H9 (cell line): ENCODE measurements around the gene MUC22. TPM values are rescaled to one million over a fixed set of nuclear protein-coding genes. Genes with fewer than 3 reads are reported as not detected.

ENCODE experiments used
- DNase-seq: peaks from one replicate; pipeline ENCODE4 v3.0.0-alpha.2; 2017
- H2AFZ ChIP-seq: one replicate; pipeline ENCODE4 v1.6.1; 2013; ENCODE audit warnings: mild to moderate bottlenecking, low read length, control low read depth, moderate library complexity
- H2AK5ac ChIP-seq: 2 replicates; pipeline ENCODE4 v1.6.1; 2013; ENCODE audit warnings: low read length, control low read depth, mixed read lengths; ENCODE audit not compliant: insufficient read length
- H2BK120ac ChIP-seq: one replicate; pipeline ENCODE4 v1.6.1; 2013; ENCODE audit warnings: low read depth, mild to moderate bottlenecking, low read length, control low read depth, inconsistent platforms; ENCODE audit not compliant: poor library complexity, severe bottlenecking
- H2BK12ac ChIP-seq: 2 replicates; pipeline ENCODE4 v1.6.1; 2013; ENCODE audit warnings: low read length, control low read depth, mixed read lengths, low read depth; ENCODE audit not compliant: insufficient read length
- H2BK15ac ChIP-seq: 2 replicates; pipeline ENCODE4 v1.6.1; 2013; ENCODE audit warnings: low read depth, low read length, control low read depth
- H2BK20ac ChIP-seq: one replicate; pipeline ENCODE4 v1.6.1; 2013; ENCODE audit warnings: low read depth, mild to moderate bottlenecking, low read length, control low read depth, inconsistent platforms; ENCODE audit not compliant: poor library complexity, severe bottlenecking
- H2BK5ac ChIP-seq: 2 replicates; pipeline ENCODE4 v1.6.1; 2013; ENCODE audit warnings: low read length, control low read depth, mixed read lengths; ENCODE audit not compliant: insufficient read length
- H3K14ac ChIP-seq: 2 replicates; pipeline ENCODE4 v1.6.1; 2013; ENCODE audit warnings: low read length, control low read depth; ENCODE audit not compliant: insufficient read depth
- H3K18ac ChIP-seq: 2 replicates; pipeline ENCODE4 v1.6.1; 2013; ENCODE audit warnings: low read depth, mild to moderate bottlenecking, mixed read lengths, low read length, control low read depth; ENCODE audit not compliant: insufficient read length
- H3K23ac ChIP-seq: 2 replicates; pipeline ENCODE4 v1.6.1; 2013; ENCODE audit warnings: low read length, control low read depth, mixed read lengths, low read depth; ENCODE audit not compliant: insufficient read length
- H3K23me2 ChIP-seq: 2 replicates; pipeline ENCODE4 v1.6.1; 2013; ENCODE audit warnings: low read depth, mild to moderate bottlenecking, mixed read lengths, low read length, control low read depth; ENCODE audit not compliant: insufficient read length, poor library complexity, severe bottlenecking
- H3K27ac ChIP-seq: 2 replicates; pipeline ENCODE4 v1.5.1; 2013; ENCODE audit warnings: low read length, control low read depth, mixed read lengths, low read depth; ENCODE audit not compliant: insufficient read length
- H3K27me3 ChIP-seq: 2 replicates; pipeline ENCODE4 v1.6.1; 2013; ENCODE audit warnings: low read length, control low read depth, inconsistent platforms; ENCODE audit not compliant: insufficient read depth
- H3K4ac ChIP-seq: 2 replicates; pipeline ENCODE4 v1.6.1; 2013; ENCODE audit warnings: low read depth, mild to moderate bottlenecking, control low read depth, inconsistent platforms, low read length, moderate library complexity
- H3K4me1 ChIP-seq: 2 replicates; pipeline ENCODE4 v1.6.1; 2013; ENCODE audit warnings: low read length, control low read depth, inconsistent platforms; ENCODE audit not compliant: insufficient read depth
- H3K4me2 ChIP-seq: 2 replicates; pipeline ENCODE4 v1.6.1; 2013; ENCODE audit warnings: low read length, control low read depth, mixed read lengths; ENCODE audit not compliant: insufficient read length, insufficient read depth
- H3K56ac ChIP-seq: 2 replicates; pipeline ENCODE4 v1.6.1; 2013; ENCODE audit warnings: low read depth, mild to moderate bottlenecking, mixed read lengths, low read length, control low read depth; ENCODE audit not compliant: insufficient read length
- H3K79me1 ChIP-seq: 2 replicates; pipeline ENCODE4 v1.6.1; 2013; ENCODE audit warnings: low read depth, mild to moderate bottlenecking, moderate library complexity, low read length, control low read depth, inconsistent platforms; ENCODE audit not compliant: insufficient read depth, poor library complexity, severe bottlenecking
- H3K79me2 ChIP-seq: 2 replicates; pipeline ENCODE4 v1.6.1; 2013; ENCODE audit warnings: low read length, control low read depth, inconsistent platforms; ENCODE audit not compliant: insufficient read depth
- H3K9ac ChIP-seq: 2 replicates; pipeline ENCODE4 v1.6.1; 2013; ENCODE audit warnings: low read length, control low read depth, mixed read lengths; ENCODE audit not compliant: insufficient read length; ENCODE audit errors: extremely low read depth
- H3K9me3 ChIP-seq: one replicate; pipeline ENCODE4 v1.6.1; 2013; ENCODE audit warnings: low read depth, low read length, inconsistent platforms; ENCODE audit not compliant: control insufficient read depth
- H3T11ph ChIP-seq: one replicate; pipeline ENCODE4 v1.6.1; 2013; ENCODE audit warnings: mild to moderate bottlenecking, low read length, control low read depth, inconsistent platforms
- H4K20me1 ChIP-seq: one replicate; pipeline ENCODE4 v1.6.1; 2013; ENCODE audit not compliant: control insufficient read depth, insufficient read length, insufficient read depth
- H4K5ac ChIP-seq: 2 replicates; pipeline ENCODE4 v1.6.1; 2013; ENCODE audit warnings: low read depth, mild to moderate bottlenecking, mixed read lengths, low read length, control low read depth; ENCODE audit not compliant: insufficient read length
- H4K8ac ChIP-seq: replicated peaks from 2 replicates; pipeline ENCODE4 v1.6.1; 2013; ENCODE audit warnings: low read length, control low read depth, mixed read lengths, low read depth; ENCODE audit not compliant: insufficient read length
- H4K91ac ChIP-seq: 2 replicates; pipeline ENCODE4 v1.6.1; 2013; ENCODE audit warnings: low read depth, mild to moderate bottlenecking, moderate library complexity, mixed read lengths, low read length, control low read depth; ENCODE audit not compliant: insufficient read length
- H3K27ac Mint-ChIP-seq, 3 experiments: 2 replicates in 2 of 3; 3 replicates in 1 of 3; pipeline ENCODE4 v1.8.0; 2020 to 2021; ENCODE audit warnings: mixed read lengths in 3 of 3, mild to moderate bottlenecking in 1 of 3, moderate library complexity in 1 of 3
- H3K27me3 Mint-ChIP-seq: 2 replicates; pipeline ENCODE4 v1.8.0; 2021; ENCODE audit warnings: low read depth, mild to moderate bottlenecking, moderate library complexity, mixed read lengths
- H3K36me3 Mint-ChIP-seq, 3 experiments: 2 replicates in 2 of 3; 3 replicates in 1 of 3; pipeline ENCODE4 v1.8.0; 2020 to 2021; ENCODE audit warnings: low read depth in 3 of 3, mixed read lengths in 3 of 3; ENCODE audit not compliant: insufficient read depth in 1 of 3
- H3K4me1 Mint-ChIP-seq, 2 experiments: 2 replicates each; pipeline ENCODE4 v1.8.0; 2020; ENCODE audit warnings: mixed read lengths in 2 of 2
- H3K4me3 Mint-ChIP-seq, 2 experiments: 2 replicates in 1 of 2; 3 replicates in 1 of 2; pipeline ENCODE4 v1.8.0; 2020 to 2021; ENCODE audit warnings: mild to moderate bottlenecking in 2 of 2, mixed read lengths in 2 of 2, moderate library complexity in 1 of 2
- H3K9me3 Mint-ChIP-seq, 2 experiments: 2 replicates in 1 of 2; 3 replicates in 1 of 2; pipeline ENCODE4 v1.8.0; 2020; ENCODE audit warnings: mild to moderate bottlenecking in 2 of 2, mixed read lengths in 2 of 2, moderate library complexity in 1 of 2
- WGBS: extraction: QIAGEN DNeasy Blood & Tissue Kit; methylation state at CpG from one replicate; pipeline ENCODE4 v1.1.7; 2013; ENCODE audit warnings: missing lambda C conversion rate, low lambda C conversion rate, mixed read lengths; ENCODE audit not compliant: insufficient read length; ENCODE audit errors: extremely low coverage; 5-methylcytosine and 5-hydroxymethylcytosine counted together
- total RNA-seq: library from RNA; stranded (reverse); gene quantifications from 2 replicates; pipeline ENCODE4 v1.2.1, GENCODE V29; 2021
- TF ChIP-seq, protein P1 (sequence below): fragments of 200-600 bp; sonication (generic); conservative IDR thresholded peaks from 3 replicates; pipeline ENCODE4 v1.8.0; 2021; ENCODE audit warnings: antibody characterized with exemption, mild to moderate bottlenecking

Gene MUC22
- total RNA-seq, 1 experiment from 2014 or later, result not detected

DNA sequence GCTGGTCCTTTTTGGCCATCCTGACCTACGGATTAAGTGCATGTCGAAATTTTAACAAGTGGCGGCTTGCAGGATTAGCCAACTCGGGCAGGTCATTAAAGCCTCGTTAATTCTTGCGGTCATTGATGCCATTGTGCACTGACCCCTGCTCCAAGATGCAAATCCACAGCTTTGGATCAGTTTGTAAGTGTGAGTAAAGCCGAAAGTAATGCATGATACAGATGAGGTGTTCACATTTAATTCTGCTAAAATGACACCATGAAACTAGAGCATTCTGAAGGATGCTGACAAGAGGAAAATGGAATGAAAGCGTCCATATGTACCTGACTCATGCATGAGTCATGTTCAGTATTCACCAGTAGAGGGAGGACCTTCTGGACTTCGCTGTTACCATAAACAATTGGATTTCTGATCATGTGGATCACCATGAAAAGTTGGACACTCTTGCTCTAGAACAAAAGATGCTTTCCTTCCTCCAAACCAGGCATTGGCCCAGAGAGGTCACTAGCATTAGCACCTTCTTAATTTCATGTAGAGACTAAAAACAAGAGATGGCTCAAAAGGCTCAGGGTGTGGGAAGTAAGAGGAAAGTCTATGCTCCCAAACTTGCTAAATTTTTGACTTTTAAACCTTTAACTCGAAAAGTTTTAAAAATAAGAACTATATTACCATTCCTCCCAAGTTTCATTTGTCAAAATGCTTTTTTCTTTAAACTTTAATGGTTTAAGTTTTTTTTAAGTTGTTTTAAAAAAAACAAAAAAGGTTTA lies 48.0 kb downstream of the MUC22 start:
- Histone ChIP-seq H3K23ac (no peak overlapping the region), H3T11ph (no peak overlapping the region), H2BK12ac (no peak overlapping the region), H2AFZ (no peak overlapping the region), H4K5ac (no peak overlapping the region), H3K79me2 (no peaks in the 10 kb centered on the region), H4K20me1 (no peaks in the 10 kb centered on the region), H2BK120ac (no peak overlapping the region), H3K27me3 (no peaks in the 10 kb centered on the region), H3K23me2 (no peaks in the 10 kb centered on the region), H2BK15ac (no peak overlapping the region), H3K18ac (no peak overlapping the region), H3K27ac (no peak overlapping the region), H4K8ac (no peak overlapping the region), H3K4me2 (no peak overlapping the region), H2AK5ac (no peak overlapping the region), H3K79me1 (no peaks in the 10 kb centered on the region), H3K56ac (no peak overlapping the region), H3K9ac (no peak overlapping the region), H3K4me1 (no peaks in the 10 kb centered on the region), H4K91ac (no peak overlapping the region), H2BK20ac (no peak overlapping the region), H2BK5ac (no peak overlapping the region), H3K9me3 (no peaks in the 10 kb centered on the region), H3K4ac (no peak overlapping the region), H3K14ac (no peak overlapping the region)
- no peaks in the 10 kb centered on the region for H3K36me3 Mint-ChIP-seq
- no peaks in the 10 kb centered on the region; the same call in 1 of the 2 replicates for H3K27me3 Mint-ChIP-seq
- DNase-seq, result no peak
- H3K27ac Mint-ChIP-seq, result peak overlapping the region in 1 of 3 experiments; percentile 84; a peak in 1 of 7 replicates
- H3K4me1 Mint-ChIP-seq, result peaks cover 19 to 23% of the 10 kb centered on the region in 2 experiments
- WGBS, result no CpG with 5 or more reads among the region's 10 CpGs
- H3K4me3 Mint-ChIP-seq, result no peak overlapping the region
- TF ChIP-seq, protein P1, sequence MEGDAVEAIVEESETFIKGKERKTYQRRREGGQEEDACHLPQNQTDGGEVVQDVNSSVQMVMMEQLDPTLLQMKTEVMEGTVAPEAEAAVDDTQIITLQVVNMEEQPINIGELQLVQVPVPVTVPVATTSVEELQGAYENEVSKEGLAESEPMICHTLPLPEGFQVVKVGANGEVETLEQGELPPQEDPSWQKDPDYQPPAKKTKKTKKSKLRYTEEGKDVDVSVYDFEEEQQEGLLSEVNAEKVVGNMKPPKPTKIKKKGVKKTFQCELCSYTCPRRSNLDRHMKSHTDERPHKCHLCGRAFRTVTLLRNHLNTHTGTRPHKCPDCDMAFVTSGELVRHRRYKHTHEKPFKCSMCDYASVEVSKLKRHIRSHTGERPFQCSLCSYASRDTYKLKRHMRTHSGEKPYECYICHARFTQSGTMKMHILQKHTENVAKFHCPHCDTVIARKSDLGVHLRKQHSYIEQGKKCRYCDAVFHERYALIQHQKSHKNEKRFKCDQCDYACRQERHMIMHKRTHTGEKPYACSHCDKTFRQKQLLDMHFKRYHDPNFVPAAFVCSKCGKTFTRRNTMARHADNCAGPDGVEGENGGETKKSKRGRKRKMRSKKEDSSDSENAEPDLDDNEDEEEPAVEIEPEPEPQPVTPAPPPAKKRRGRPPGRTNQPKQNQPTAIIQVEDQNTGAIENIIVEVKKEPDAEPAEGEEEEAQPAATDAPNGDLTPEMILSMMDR, result peak; percentile 58
- H3K9me3 Mint-ChIP-seq, result no peaks in the 10 kb centered on the region
